ENCODE measurements around the gene PPP6C.
"Not testable (repeated sequence)": the region's sequence is repeated elsewhere in the genome, so short reads cannot be mapped to it uniquely, and the experiment has no call there.

GRCh38 chr9:125194466-125194865 is 4.9 kb upstream of the PPP6C start:
- TF ChIP-seq TAF1 (IDR thresholded peaks at IDR 0.05; ENCODE audit: borderline replicate concordance, low read depth, low read length); POLR2AphosphoS5 (IDR thresholded peaks at IDR 0.05; ENCODE audit: low read depth, low read length): not testable (repeated sequence)
